Gastroesophageal sphincter (tissue), 4 donors: ENCODE data around the gene SUPT5H. TPM values are rescaled to one million over a fixed set of nuclear protein-coding genes. Genes with fewer than 3 reads are reported as not detected.

Source experiments
- ATAC-seq: fragments of 150-250 bp; one replicate; pipeline ENCODE4 v1.9.1; 2016; ENCODE audit warnings: mild to moderate bottlenecking, moderate library complexity
- H3K27ac ChIP-seq, 4 donors: fragments of 200-600 bp; sonication (generic) in 3 of 4; 1 replicate in 3 of 4; 2 replicates in 1 of 4; pipeline ENCODE4 v1.5.1; 2016 to 2019
- H3K27me3 ChIP-seq: fragments of 200-600 bp; sonication (generic); one replicate; pipeline ENCODE4 v1.5.1; 2019
- H3K36me3 ChIP-seq, 2 donors: fragments of 200-600 bp; sonication (generic); one replicate each; pipeline ENCODE4 v1.5.1; 2019; ENCODE audit warnings: control low read depth in 1 of 2
- H3K4me1 ChIP-seq, 3 donors: fragments of 200-600 bp; sonication (generic); 1 replicate in 2 of 3; 2 replicates in 1 of 3; pipeline ENCODE4 v1.5.1; 2016 to 2019; ENCODE audit warnings: control low read depth in 2 of 3
- H3K4me3 ChIP-seq, 2 donors: fragments of 200-600 bp; sonication (generic); one replicate each; pipeline ENCODE4 v1.5.1; 2019; ENCODE audit warnings: mild to moderate bottlenecking in 1 of 2, moderate library complexity in 1 of 2
- H3K9me3 ChIP-seq, 3 donors: fragments of 200-600 bp; sonication (generic); one replicate each; pipeline ENCODE4 v1.5.1; 2017 to 2019; ENCODE audit warnings: control low read depth in 2 of 3
- EP300 ChIP-seq: sonication (generic); formaldehyde crosslinking; IDR thresholded peaks from one replicate; pipeline ENCODE4 v1.6.1; 2017; ENCODE audit warnings: antibody characterized with exemption, mild to moderate bottlenecking
- POLR2A ChIP-seq, 2 donors: fragments of 450-650 bp; IDR thresholded peaks; one replicate each; pipeline ENCODE4 v1.6.1; 2017; ENCODE audit warnings: antibody characterized with exemption in 2 of 2, mild to moderate bottlenecking in 2 of 2, moderate library complexity in 1 of 2
- POLR2AphosphoS5 ChIP-seq: sonication (generic); formaldehyde crosslinking; IDR thresholded peaks from one replicate; pipeline ENCODE4 v1.6.1; 2017; ENCODE audit warnings: antibody characterized with exemption
- WGBS, 2 donors: methylation state at CpG; one replicate each; pipeline ENCODE4 v1.1.5; 2018; ENCODE audit warnings: low coverage in 1 of 2; 5-methylcytosine and 5-hydroxymethylcytosine counted together
- total RNA-seq, 4 donors: library from RNA; depleted of rRNA; stranded (reverse); fragments of >200 nt; gene quantifications; one replicate each; pipeline ENCODE4 v1.1.0, GENCODE V29; 2016
- TF ChIP-seq, protein P1 (sequence below), 4 experiments: fragments of 200-600 bp in 2 of 4; fragments of 450-650 bp in 2 of 4; sonication (generic) in 1 of 4; IDR thresholded peaks; one replicate each; pipeline ENCODE4 v1.5.1; 2017 to 2019; ENCODE audit warnings: antibody characterized with exemption in 4 of 4, mild to moderate bottlenecking in 2 of 4, moderate library complexity in 2 of 4

Gene SUPT5H
- total RNA-seq, 4 donors from 2014 or later, result 71.5 to 99.1 (median 87.0) TPM

DNA sequence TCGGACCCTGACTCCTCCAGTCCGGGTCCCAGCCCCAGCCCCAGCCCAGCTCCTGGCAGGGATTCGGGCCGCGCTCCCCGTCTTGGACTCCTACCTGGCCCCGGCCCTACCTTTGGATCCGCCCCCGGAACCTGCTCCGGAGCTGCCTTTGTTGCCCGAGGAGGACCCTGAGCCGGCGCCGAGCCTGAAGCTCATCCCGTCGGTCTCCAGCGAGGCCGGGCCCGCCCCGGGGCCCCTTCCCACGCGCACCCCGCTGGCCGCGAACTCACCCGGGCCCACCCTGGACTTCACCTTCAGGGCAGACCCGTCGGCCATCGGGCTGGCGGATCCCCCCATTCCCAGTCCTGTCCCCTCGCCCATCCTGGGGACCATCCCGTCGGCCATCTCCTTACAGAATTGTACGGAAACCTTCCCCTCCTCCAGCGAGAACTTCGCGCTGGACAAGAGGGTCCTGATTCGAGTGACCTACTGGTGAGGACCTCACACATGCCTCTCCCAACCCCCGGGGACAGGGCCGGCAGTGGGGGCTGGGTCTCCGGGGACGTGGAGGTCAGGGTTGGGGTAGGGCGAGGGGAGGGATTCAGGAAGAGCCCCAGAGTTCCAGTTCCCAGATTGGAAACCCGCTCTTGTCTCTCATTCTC, 70.3 kb downstream of the SUPT5H start:
- H3K4me3 ChIP-seq, result peak overlapping the region; percentile 2 to 51
- H3K27me3 ChIP-seq, result peaks cover 66% of the 10 kb centered on the region
- peaks cover 0 to 21% (median 15%) of the 10 kb centered on the region in 3 donors for H3K4me1 ChIP-seq
- no peaks in the 10 kb centered on the region for H3K36me3 ChIP-seq
- no peaks in the 10 kb centered on the region for H3K9me3 ChIP-seq
- H3K27ac ChIP-seq, result no peak overlapping the region
- WGBS, 2 donors, result 10 to 40% methylated on average over 1 to 2 of the region's 44 CpGs
- TF ChIP-seq POLR2AphosphoS5 (no peak), EP300 (no peak), POLR2A (IDR thresholded peaks at IDR 0.05) (no peak)
- TF ChIP-seq, protein P1, sequence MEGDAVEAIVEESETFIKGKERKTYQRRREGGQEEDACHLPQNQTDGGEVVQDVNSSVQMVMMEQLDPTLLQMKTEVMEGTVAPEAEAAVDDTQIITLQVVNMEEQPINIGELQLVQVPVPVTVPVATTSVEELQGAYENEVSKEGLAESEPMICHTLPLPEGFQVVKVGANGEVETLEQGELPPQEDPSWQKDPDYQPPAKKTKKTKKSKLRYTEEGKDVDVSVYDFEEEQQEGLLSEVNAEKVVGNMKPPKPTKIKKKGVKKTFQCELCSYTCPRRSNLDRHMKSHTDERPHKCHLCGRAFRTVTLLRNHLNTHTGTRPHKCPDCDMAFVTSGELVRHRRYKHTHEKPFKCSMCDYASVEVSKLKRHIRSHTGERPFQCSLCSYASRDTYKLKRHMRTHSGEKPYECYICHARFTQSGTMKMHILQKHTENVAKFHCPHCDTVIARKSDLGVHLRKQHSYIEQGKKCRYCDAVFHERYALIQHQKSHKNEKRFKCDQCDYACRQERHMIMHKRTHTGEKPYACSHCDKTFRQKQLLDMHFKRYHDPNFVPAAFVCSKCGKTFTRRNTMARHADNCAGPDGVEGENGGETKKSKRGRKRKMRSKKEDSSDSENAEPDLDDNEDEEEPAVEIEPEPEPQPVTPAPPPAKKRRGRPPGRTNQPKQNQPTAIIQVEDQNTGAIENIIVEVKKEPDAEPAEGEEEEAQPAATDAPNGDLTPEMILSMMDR (IDR thresholded peaks at IDR 0.05), result no peak
- peak; percentile 28 for ATAC-seq

DNA sequence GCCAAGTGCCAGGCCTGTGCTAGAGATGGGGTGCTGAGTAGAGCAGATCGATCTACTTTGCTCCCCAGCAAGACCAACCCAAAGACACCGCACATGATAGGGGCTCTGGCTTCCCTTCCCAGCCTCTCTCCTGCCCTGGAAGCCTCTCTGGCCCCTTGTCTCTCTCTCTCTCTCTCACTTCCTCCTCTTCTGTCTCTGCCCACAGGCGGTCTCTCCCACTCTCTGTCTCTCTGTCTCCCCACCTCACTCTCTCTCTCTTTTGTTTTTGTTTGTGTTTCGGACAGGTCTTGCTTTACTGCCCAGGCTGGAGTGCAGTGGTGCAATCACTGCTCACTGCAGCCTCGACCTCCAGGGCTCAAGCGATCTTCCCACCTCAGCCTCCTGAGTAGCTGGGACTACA, 70.9 kb downstream of the SUPT5H start:
- Histone ChIP-seq H3K36me3 (no peaks in the 10 kb centered on the region), H3K4me1 (peaks cover 0 to 21% (median 15%) of the 10 kb centered on the region in 3 donors), H3K9me3 (no peaks in the 10 kb centered on the region), H3K4me3 (no peak overlapping the region), H3K27ac (no peak overlapping the region), H3K27me3 (peaks cover 60% of the 10 kb centered on the region)
- TF ChIP-seq POLR2AphosphoS5, result no peak
- TF ChIP-seq, protein P1 (IDR thresholded peaks at IDR 0.05), result no peak
- no peak for TF ChIP-seq POLR2A (IDR thresholded peaks at IDR 0.05)
- TF ChIP-seq EP300, result no peak
- ATAC-seq, result no peak
- 48 to 66% methylated on average over 4 to 5 of the region's 6 CpGs for WGBS, 2 donors

DNA sequence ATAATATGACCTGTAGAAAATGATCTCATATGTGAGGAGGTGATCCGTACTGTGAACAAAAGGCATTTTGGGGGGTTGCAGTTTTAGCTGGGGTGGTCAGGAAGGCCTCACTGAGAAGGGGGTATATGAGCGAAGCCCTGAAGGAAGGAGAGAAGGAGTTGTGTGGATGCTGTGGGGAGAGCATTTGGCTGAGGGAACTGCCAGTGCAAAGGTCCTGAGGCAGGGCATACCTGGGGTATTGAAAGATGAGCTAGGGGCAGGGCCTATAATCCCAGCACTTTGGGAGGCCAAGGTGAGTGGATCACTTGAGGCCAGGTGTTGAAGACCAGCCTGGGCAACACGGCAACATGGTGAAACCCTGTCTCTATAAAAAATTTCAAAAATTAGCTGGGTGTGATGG, 72.0 kb downstream of the SUPT5H start:
- Histone ChIP-seq H3K27ac (no peak overlapping the region), H3K4me1 (peaks cover 0 to 21% (median 15%) of the 10 kb centered on the region in 3 donors), H3K4me3 (no peak overlapping the region), H3K27me3 (peaks cover 49% of the 10 kb centered on the region), H3K9me3 (no peaks in the 10 kb centered on the region), H3K36me3 (no peaks in the 10 kb centered on the region)
- no peak for ATAC-seq
- no peak for TF ChIP-seq POLR2A (IDR thresholded peaks at IDR 0.05)
- TF ChIP-seq, protein P1 (IDR thresholded peaks at IDR 0.05), result no peak
- TF ChIP-seq POLR2AphosphoS5, result no peak
- TF ChIP-seq EP300, result no peak
- WGBS, 2 donors, result 83 to 100% methylated on average over 2 to 3 of the region's 3 CpGs

DNA sequence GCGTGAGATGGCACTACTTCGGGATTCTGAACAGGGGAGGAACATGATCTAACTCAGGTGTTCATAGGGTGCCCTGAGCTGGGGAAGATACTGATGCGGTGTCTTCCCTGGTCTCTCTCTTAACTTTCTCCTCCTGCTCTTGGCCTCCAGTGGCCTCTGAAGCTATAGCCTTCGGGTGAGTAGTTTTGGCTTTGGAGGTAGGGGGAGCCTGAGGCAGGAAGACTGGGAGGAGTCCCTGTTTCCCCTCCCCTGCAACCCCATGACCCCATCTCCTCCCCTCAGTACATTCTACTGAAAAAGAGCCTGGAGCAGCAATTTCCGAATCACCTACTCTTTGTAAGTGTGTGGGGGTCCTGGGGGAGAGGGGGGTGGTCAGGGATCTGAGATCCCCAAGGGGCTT, 73.1 kb downstream of the SUPT5H start:
- Histone ChIP-seq H3K36me3 (no peaks in the 10 kb centered on the region), H3K27me3 (peaks cover 38% of the 10 kb centered on the region)
- 56 to 67% methylated on average over 3 to 4 of the region's 5 CpGs for WGBS, 2 donors

DNA sequence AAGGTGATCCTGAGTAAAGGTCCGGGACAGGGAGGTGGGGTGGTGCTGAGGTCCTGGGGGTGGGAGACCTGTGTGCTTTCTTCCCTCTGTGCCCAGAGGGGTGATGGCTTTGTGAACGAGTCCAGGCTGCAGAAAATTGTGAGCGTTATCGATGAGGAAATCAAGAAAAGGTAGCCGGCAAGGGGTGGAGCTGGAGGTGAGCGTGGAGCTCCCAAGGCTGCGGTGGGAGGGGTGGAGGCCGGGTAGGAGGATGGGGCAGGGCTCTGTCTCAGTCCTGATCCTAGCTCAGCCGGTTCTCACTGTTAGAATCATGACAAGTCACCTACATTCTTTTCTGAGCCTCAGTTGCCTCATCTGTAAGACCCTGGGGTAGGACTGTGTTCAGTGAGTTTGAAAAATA, 73.6 kb downstream of the SUPT5H start:
- Histone ChIP-seq H3K4me1 (peaks cover 0 to 21% (median 15%) of the 10 kb centered on the region in 3 donors), H3K4me3 (no peak overlapping the region), H3K9me3 (no peaks in the 10 kb centered on the region), H3K27ac (no peak overlapping the region), H3K36me3 (no peaks in the 10 kb centered on the region), H3K27me3 (peaks cover 33% of the 10 kb centered on the region)
- 61 to 82% methylated on average over 3 to 8 of the region's 9 CpGs for WGBS, 2 donors
- ATAC-seq, result no peak
- TF ChIP-seq, protein P1 (IDR thresholded peaks at IDR 0.05), result no peak
- TF ChIP-seq POLR2A (IDR thresholded peaks at IDR 0.05) (no peak), POLR2AphosphoS5 (no peak), EP300 (no peak)

More for the DNA sequence above, 73.1 kb downstream of the SUPT5H start:
- ATAC-seq, result no peak
- peaks cover 0 to 21% (median 15%) of the 10 kb centered on the region in 3 donors for H3K4me1 ChIP-seq
- no peak overlapping the region for H3K4me3 ChIP-seq
- no peaks in the 10 kb centered on the region for H3K9me3 ChIP-seq
- TF ChIP-seq POLR2AphosphoS5, result no peak
- TF ChIP-seq, protein P1 (IDR thresholded peaks at IDR 0.05), result no peak
- no peak for TF ChIP-seq EP300
- no peak for TF ChIP-seq POLR2A (IDR thresholded peaks at IDR 0.05)
- H3K27ac ChIP-seq, result no peak overlapping the region
